Subcutaneous adipose tissue (tissue), 4 donors: ENCODE results near the gene NUCB1. TPM values are rescaled to one million over a fixed set of nuclear protein-coding genes. Genes with fewer than 3 reads are reported as not detected.

Experiments used
- total RNA-seq, 4 donors: library from RNA; depleted of rRNA; stranded (reverse); fragments of >200 nt; gene quantifications; one replicate each; pipeline ENCODE4 v1.1.0, GENCODE V29; 2016
- TF ChIP-seq, protein P1 (sequence below): fragments of 450-650 bp; IDR thresholded peaks from one replicate; pipeline ENCODE4 v1.5.1; 2016; ENCODE audit warnings: low read depth, mild to moderate bottlenecking, control low read depth, antibody characterized with exemption, moderate library complexity

NUCB1 gene
- 100 to 1,000 TPM; 128 to 480 (median 313) TPM for total RNA-seq

DNA sequence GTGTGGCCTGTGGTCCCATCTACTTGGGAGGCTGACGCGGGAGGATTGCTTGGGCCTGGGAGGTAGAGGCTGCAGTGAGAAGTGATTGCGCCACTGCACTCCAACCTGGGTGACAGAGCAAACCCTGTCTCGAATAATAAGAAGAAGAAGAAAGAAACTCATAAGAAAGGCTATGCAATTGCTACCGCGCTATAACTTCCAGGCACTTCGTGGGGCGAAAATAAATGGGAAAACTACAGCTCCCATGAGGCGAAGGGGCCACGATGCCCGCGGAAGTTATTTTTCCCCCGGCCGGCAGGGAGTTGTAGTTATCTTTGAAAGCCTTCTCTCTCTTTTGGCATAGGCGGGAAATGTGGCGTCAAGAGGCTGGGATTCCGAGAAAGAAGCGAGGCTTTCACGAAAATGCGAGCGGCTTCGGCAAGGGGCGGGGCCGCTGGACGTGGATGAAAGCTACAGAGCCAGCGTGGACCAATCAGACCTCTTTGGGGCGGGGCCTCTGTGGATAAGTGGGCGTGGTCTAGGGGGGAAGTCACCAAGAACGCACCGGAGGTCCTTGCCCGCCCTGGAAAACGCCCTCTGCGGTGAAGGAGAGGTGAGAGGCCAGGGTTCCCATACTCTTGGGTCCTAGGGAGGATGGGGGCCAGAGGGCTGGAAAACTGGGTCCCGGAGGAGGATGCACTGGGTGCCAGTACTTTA is at the start of gene NUCB1:
NUCB1 (plus strand) TSS at position 532 of the 696 bp plus-strand sequence. CDS start 485 bp downstream, outside the sequence.
- TF ChIP-seq, protein P1, sequence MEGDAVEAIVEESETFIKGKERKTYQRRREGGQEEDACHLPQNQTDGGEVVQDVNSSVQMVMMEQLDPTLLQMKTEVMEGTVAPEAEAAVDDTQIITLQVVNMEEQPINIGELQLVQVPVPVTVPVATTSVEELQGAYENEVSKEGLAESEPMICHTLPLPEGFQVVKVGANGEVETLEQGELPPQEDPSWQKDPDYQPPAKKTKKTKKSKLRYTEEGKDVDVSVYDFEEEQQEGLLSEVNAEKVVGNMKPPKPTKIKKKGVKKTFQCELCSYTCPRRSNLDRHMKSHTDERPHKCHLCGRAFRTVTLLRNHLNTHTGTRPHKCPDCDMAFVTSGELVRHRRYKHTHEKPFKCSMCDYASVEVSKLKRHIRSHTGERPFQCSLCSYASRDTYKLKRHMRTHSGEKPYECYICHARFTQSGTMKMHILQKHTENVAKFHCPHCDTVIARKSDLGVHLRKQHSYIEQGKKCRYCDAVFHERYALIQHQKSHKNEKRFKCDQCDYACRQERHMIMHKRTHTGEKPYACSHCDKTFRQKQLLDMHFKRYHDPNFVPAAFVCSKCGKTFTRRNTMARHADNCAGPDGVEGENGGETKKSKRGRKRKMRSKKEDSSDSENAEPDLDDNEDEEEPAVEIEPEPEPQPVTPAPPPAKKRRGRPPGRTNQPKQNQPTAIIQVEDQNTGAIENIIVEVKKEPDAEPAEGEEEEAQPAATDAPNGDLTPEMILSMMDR: no peak

- TF ChIP-seq, protein P1: no peak
Measured at GRCh38 chr19:48852292-48852691, 47.8 kb upstream of the NUCB1 start.

GRCh38 chr19:48853483-48853882 is 46.6 kb upstream of the NUCB1 start:
- TF ChIP-seq, protein P1: no peak

- TF ChIP-seq, protein P1: no peak
Measured at GRCh38 chr19:48854103-48854502, 46.0 kb upstream of the NUCB1 start.

DNA sequence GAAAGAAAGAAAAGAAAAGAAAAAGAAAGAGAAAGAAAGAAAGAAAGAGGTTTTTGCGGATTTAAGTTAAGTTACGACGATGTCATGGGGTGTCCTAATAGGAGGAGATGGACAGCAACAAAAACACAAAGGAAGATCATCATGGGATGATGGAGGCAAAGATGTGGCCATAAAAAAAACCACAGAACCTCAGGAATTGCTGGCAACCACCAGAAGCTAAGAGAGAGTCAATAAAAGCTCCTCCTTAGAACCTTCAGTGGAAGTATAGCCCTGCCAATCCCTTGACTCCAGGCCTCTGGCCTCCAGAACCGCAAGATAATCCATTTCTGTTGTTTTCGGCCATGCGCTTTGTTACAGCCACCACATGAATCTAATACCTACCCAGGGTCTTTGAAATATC is 43.2 kb upstream of the NUCB1 start:
- TF ChIP-seq, protein P1: no peak

GRCh38 chr19:48858984-48859710 is 41.0 kb upstream of the NUCB1 start:
- TF ChIP-seq, protein P1: no peak
